GM19452 (cell line): Measurements from ENCODE around the gene GSX1.

Source experiments
- ATAC-seq: cut with Tn5 transposase; IDR thresholded peaks from one replicate; pipeline ENCODE4 v1.9.1; 2021; ENCODE audit not compliant: unreplicated experiment

The GSX1 gene

GRCh38 chr13:27830010-27830409 lies 37.7 kb downstream of the GSX1 start:
- no peak for ATAC-seq

GRCh38 chr13:27833206-27833605 lies 40.9 kb downstream of the GSX1 start:
- ATAC-seq, result no peak

- no peak for ATAC-seq
These were observed 41.8 kb downstream of the GSX1 start for GRCh38 chr13:27834095-27834494.

- ATAC-seq, result no peak
These were observed 43.5 kb downstream of the GSX1 start for GRCh38 chr13:27835799-27836198.

- ATAC-seq, result no peak
These were observed 47.7 kb downstream of the GSX1 start for GRCh38 chr13:27839809-27840467.

- ATAC-seq, result no peak
These were observed 50.3 kb downstream of the GSX1 start for GRCh38 chr13:27842571-27842970.
